Measurements from ENCODE around the gene ARPC5L. TPM values are rescaled to one million over a fixed set of nuclear protein-coding genes. Genes with fewer than 3 reads are reported as not detected.
A peak's percentile ranks its signal among the peaks of the same experiment; 100 is the strongest.

ARPC5L gene
- total and polyA plus RNA-seq, 2 of the 13 experiments (the other 11 are each of a cell fraction or from before 2014, with no cell fraction given): 29.9 to 33.8 TPM

DNA sequence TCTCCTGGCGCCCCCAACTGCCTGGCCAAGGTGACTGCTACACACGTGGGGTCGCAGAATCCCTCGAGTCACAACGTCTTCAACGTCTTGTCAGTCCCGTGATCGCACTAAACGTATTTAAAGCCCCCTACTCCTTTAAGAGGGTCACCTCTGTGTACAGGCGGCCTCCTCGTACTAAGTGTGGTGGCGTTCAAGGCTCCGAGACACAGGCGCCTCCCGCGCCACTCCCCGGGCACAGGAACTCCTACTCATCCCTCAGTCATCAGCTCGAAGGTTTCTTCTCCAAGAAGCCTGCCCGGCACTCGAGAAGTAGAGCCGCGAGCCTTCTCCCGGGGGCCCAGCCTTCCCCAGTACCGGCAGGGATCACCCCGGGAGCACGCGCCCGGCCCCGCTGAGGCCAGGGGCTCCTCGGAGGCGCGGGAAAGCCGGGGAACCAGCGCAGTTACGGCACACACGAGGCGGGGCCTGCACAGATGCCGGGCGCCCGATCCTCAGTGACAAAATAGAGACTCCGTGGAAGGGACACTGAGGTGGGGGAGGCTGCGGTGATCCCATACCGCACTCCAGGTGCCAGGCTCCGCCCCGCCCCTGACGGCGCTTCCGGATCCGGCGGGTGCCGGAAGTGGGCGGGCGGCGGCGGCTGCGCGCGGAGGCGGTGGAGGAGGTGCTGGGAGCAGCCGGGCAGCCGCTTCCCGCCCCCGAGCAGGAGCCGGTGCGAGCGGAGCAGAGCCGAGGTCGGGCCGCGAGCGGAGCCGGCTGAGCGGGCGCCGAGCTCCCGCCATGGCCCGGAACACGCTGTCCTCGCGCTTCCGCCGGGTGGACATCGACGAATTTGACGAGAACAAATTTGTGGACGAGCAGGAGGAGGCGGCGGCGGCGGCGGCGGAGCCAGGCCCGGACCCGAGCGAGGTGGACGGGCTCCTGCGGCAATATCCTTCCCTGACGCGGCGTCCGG lies 6.9 kb downstream of the ARPC5L start (continued):
- TF ChIP-seq JDP2 (CRISPR knock-in tag; IDR thresholded peaks at IDR 0.05; ENCODE audit: borderline replicate concordance) (no peak; the same call in 1 of the 2 replicates), MYC (CRISPR knock-in tag; IDR thresholded peaks at IDR 0.05; ENCODE audit: borderline replicate concordance) (peak; percentile 73), RERE (CRISPR knock-in tag; IDR thresholded peaks at IDR 0.05; ENCODE audit: low read depth) (peak; percentile 17; the same call in 1 of the 2 replicates), SP5 (CRISPR knock-in tag; IDR thresholded peaks at IDR 0.05; ENCODE audit: borderline replicate concordance, low read depth) (peak; percentile 72), ZUFSP (CRISPR knock-in tag; IDR thresholded peaks at IDR 0.05; ENCODE audit: borderline replicate concordance) (no peak), RXRB (CRISPR knock-in tag; IDR thresholded peaks at IDR 0.05; ENCODE audit: borderline replicate concordance) (peak; percentile 28; the same call in 1 of the 2 replicates), ZNF224 (CRISPR knock-in tag; IDR thresholded peaks at IDR 0.05) (peak; percentile 81; the same call in 1 of the 2 replicates), DNMT1 (CRISPR knock-in tag; IDR thresholded peaks at IDR 0.05) (no peak), MLX (CRISPR knock-in tag; IDR thresholded peaks at IDR 0.05) (0 out of 2 replicates have a peak, but pooled peaks have one; percentile 17), ZFX (CRISPR knock-in tag; IDR thresholded peaks at IDR 0.05; ENCODE audit: low read depth) (peak; percentile 83), HNRNPUL1 (IDR thresholded peaks at IDR 0.05; ENCODE audit: low read depth, low read length) (no peak), PAF1 (CRISPR knock-in tag; IDR thresholded peaks at IDR 0.05) (no peak), ATRX (CRISPR knock-in tag; IDR thresholded peaks at IDR 0.05; ENCODE audit: borderline replicate concordance) (no peak)
- TF ChIP-seq, protein P1, sequence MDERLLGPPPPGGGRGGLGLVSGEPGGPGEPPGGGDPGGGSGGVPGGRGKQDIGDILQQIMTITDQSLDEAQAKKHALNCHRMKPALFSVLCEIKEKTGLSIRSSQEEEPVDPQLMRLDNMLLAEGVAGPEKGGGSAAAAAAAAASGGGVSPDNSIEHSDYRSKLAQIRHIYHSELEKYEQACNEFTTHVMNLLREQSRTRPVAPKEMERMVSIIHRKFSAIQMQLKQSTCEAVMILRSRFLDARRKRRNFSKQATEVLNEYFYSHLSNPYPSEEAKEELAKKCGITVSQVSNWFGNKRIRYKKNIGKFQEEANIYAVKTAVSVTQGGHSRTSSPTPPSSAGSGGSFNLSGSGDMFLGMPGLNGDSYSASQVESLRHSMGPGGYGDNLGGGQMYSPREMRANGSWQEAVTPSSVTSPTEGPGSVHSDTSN (CRISPR knock-in tag; IDR thresholded peaks at IDR 0.05): no peak
- TF ChIP-seq, protein P2, sequence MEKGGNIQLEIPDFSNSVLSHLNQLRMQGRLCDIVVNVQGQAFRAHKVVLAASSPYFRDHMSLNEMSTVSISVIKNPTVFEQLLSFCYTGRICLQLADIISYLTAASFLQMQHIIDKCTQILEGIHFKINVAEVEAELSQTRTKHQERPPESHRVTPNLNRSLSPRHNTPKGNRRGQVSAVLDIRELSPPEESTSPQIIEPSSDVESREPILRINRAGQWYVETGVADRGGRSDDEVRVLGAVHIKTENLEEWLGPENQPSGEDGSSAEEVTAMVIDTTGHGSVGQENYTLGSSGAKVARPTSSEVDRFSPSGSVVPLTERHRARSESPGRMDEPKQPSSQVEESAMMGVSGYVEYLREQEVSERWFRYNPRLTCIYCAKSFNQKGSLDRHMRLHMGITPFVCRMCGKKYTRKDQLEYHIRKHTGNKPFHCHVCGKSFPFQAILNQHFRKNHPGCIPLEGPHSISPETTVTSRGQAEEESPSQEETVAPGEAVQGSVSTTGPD (CRISPR knock-in tag; IDR thresholded peaks at IDR 0.05): no peak
- TF ChIP-seq, protein P3, sequence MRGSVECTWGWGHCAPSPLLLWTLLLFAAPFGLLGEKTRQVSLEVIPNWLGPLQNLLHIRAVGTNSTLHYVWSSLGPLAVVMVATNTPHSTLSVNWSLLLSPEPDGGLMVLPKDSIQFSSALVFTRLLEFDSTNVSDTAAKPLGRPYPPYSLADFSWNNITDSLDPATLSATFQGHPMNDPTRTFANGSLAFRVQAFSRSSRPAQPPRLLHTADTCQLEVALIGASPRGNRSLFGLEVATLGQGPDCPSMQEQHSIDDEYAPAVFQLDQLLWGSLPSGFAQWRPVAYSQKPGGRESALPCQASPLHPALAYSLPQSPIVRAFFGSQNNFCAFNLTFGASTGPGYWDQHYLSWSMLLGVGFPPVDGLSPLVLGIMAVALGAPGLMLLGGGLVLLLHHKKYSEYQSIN (CRISPR knock-in tag; IDR thresholded peaks at IDR 0.05; ENCODE audit: borderline replicate concordance): no peak
